ENCODE measurements around the gene TRIM50.
A peak's percentile ranks its signal among the peaks of the same experiment; 100 is the strongest.
"Not testable (repeated sequence)": the region's sequence is repeated elsewhere in the genome, so short reads cannot be mapped to it uniquely, and the experiment has no call there.

Gene TRIM50

GRCh38 chr7:73312831-73313520 is 14.9 kb downstream of the TRIM50 start:
- DNase-seq, result no peak

GRCh38 chr7:73311421-73311820 is 16.5 kb downstream of the TRIM50 start:
- DNase-seq, result not testable (repeated sequence)

DNA sequence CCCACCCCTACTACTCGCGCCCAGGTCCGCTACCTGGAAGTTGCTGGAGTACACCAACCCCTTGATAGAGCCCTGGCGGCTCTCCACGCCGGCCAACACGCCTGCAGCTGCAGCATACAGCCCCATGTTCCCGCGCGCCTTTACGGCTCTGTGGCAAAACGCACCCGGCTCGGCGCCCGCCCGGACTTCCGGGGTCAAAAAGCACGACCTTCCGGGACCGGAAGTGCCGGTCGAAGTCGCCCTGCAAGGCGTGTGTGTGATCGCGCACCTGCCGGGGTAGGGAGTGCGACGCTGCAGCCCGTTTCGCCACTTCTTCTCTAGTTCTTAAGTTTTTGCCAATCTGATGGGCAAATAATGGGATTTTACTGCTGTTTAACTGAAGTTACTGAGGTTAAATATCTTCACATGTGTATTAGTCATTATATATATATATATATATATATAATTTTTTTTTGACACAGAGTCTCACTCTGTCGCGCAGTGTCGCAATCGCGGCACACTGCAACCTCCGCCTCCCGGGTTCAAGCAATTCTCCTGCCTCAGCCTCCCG is 19.1 kb downstream of the TRIM50 start, which contains the start of gene NSUN5:
Gene NSUN5, minus strand, starts transcription at position 162 of the 550 bp plus-strand sequence. Its CDS starts 36 bp downstream, at position 126.
- peak; percentile 95 for DNase-seq

DNA sequence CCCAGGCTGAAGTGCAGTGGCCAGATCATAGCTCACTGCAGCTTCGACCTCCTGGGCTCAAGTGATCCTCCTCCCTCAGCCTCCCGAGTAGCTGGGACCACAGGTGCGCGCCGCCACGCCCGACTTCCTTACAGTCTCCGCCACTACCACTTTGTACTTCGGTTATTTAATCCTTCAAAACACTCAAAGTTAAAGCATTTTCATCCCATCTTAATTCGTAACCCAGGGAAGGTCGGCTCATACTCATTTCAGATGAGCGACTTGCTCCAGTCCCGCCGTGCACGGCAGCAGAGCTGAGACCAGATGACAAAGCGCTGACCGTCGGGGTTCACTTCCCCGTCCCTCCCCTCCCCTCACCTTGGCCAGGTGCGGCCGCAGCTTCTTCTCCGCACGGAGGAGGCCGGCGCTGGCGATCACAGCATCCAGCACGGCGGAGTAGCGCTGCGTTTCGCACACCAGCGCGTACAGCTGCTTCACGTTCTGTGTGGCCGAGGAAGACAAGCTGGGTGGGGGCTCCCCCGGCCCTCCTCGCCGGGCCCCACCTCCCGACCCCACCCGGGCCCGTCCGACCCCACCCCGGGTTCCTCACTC is 19.7 kb downstream of the TRIM50 start:
- DNase-seq, result peak; percentile 7

DNA sequence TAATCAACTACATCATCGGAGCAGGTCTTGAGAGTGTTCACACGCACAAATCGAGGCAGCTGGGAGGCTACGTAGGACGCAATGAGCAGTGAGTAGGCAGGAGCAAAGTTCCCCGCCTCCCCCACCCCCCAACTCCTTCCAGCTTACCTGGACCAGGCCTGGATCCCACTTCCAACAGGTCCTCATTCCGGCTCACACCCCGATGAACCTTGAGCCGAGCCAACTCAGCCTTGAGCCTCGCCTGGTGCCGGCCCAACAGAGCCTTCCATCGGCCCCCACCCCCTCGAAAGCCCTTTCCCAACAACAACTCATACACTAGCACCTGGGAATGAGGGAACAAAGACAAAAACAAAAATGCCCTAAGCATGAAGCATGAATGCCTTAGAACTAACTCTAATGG is 20.4 kb downstream of the TRIM50 start:
- no peak for DNase-seq

DNA sequence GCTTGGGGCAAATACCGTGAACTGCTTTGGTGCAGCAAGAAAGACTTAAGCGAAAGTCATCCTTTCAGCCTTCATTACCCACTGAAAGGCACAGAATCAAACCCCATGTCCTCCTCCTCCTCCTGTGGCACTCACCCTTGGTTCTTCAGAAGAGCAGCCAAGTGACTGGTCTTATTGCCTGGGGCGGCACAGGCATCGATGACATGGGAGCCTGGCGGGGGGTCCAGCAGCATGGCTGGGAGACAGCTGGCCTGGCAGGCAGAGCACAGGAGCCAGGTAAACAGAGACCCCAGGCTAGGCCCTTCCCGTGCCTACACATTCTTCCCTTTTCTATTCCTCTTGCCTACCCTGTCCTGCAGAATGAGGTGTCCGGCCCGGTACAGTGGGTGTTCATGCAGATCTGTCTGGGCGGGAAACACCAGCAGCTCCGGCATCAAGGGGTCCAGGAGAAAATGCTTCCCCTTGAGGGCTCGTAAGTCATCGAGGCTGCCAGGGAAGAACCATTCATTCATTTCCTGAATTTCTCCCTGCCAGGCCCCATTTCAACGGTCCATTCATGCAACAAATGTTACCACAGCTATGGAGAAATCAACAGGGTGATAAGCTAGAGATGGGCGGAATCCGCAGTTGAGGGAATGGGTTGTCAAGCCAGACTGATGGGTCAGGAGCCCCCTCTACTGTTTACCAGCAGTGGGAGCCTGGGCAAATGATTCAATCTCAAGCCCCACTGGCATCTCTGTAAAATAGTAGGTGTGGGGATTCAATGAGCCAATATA is 23.1 kb downstream of the TRIM50 start:
- DNase-seq, result not testable (repeated sequence)

DNA sequence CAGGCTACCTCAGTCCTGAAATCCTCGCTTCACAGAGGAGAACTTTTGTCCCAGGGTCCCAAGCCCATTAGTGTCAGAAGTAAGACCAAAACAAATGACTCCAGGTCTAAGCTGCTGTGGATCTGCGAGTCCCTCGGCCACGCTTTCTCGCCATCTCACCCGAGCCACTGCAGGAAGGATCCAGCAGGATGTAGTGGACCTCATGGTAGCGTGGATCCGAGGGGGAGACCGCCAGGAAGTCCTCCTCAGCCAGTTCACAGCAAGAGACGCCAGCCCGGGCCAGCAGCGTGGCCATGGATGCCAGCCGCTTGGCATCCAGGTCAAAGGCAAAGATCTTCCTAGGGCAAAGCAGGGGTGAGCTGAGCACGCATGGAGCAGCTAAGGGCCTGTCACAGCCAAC is 23.8 kb downstream of the TRIM50 start:
- DNase-seq, result no peak

DNA sequence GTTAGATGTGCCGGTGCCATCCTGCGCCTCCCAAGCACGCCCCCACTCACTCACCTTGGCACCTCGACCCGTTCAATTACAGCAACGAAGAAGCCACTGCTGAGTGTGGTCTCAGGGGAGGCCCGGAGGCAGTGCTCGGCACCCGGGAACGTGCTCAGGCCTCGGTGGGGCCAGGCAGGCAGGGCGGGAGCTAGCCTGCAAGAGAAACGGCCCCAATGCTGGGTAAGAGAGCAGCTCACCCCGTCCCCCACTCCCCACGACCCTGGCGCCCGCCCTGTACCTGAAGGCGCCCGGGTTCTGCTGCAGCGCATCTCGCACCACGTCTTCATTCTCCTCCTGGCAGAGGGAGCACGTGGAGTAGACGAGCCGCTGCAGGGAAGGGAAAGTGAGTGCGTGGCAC is 24.3 kb downstream of the TRIM50 start:
- DNase-seq, result no peak

DNA sequence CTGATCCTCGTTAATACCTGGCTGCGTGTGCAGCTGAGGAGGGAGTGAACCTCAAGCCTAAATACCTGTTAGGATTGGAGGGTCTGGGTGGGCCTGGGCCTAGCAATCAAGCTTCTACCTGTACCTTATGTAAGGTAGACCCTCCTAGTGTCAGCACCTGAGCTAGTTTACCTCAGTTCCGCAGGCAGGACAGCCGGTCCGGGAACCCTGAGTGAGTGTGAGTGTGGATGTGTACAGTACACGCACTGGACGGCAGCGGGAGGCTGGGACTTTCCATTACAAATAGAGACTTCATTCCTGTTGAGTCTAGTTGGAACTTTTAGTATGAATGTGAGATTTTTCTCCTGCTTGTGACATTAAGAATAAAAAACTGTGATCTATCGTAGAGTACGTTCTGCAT is 25.0 kb downstream of the TRIM50 start:
- DNase-seq, result not testable (repeated sequence)

GRCh38 chr7:73301108-73301507 is 26.8 kb downstream of the TRIM50 start:
- DNase-seq, result not testable (repeated sequence)

GRCh38 chr7:73299812-73300211 is 28.1 kb downstream of the TRIM50 start:
- DNase-seq, result not testable (repeated sequence)

- DNase-seq, result not testable (repeated sequence)
Observed at GRCh38 chr7:73297706-73298105, 30.2 kb downstream of the TRIM50 start.

DNA sequence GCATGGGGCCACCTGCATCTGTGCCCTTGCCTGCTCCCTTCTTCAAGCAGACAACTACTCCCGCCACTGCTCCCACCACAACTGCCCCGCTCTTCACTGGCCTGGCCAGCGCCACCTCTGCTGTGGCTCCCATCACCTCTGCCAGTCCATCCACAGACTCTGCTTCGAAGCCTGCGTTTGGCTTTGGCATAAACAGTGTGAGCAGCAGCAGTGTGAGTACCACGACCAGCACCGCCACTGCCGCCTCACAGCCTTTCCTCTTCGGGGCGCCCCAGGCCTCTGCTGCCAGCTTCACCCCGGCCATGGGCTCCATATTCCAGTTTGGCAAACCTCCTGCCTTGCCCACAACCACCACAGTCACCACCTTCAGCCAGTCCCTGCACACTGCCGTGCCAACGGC is 30.6 kb downstream of the TRIM50 start:
- not testable (repeated sequence) for DNase-seq

GRCh38 chr7:73277210-73277609 is 50.7 kb downstream of the TRIM50 start:
- not testable (repeated sequence) for DNase-seq

- not testable (repeated sequence) for DNase-seq
Observed at GRCh38 chr7:73267813-73268212, 60.1 kb downstream of the TRIM50 start.

DNA sequence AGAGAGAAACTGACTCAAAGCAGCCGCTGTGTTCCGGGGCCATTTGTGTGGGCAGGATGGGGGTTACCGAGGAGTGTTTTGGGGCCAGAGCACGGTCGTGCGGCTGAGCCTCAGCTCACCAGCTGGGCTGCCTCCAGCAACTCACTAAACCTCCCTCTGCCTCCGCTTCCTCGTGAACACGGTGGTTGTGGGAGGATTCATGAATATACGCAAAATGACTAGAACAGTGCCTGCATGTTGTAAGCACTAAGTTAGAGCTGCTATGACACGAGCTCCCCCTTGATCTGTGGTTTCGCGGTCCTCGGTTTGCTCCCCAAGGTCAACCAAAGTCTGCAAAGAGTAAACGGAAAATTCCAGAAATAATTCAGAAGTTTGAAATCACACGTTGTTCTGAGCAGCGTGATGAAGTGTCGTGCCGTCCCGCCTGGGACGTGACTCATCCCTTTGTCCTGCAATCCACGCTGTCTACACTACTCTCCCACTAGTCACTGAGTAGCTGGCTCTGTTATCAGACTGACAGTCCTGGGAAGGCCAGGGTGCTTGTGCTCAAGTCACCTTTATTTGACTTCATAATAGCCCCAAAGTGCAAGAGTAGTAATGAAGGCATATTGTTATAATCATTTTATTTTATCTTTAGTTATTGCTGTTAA is 61.0 kb downstream of the TRIM50 start:
- DNase-seq, result not testable (repeated sequence)
